Esophagus muscularis mucosa (tissue), 4 donors: ENCODE data around the gene WWOX. TPM values are rescaled to one million over a fixed set of nuclear protein-coding genes. Genes with fewer than 3 reads are reported as not detected.

Source experiments
- DNase-seq: peaks from one replicate; pipeline ENCODE4 v3.0.0-alpha.2; 2017; ENCODE audit errors: extremely low spot score
- H3K27ac ChIP-seq, 4 donors: fragments of 200-600 bp; sonication (generic); replicated peaks in 1 of 4; 1 replicate in 3 of 4; 2 replicates in 1 of 4; pipeline ENCODE4 v1.5.1; 2016 to 2019; ENCODE audit warnings: mild to moderate bottlenecking in 1 of 4
- H3K27me3 ChIP-seq, 4 donors: fragments of 200-600 bp; sonication (generic); one replicate each; pipeline versions ENCODE4 v1.5.1 to v1.6.0; 2016 to 2019
- H3K36me3 ChIP-seq, 4 donors: fragments of 200-600 bp; sonication (generic); one replicate each; pipeline ENCODE4 v1.5.1; 2016 to 2019
- H3K4me1 ChIP-seq, 4 donors: fragments of 200-600 bp; sonication (generic); one replicate each; pipeline ENCODE4 v1.5.1; 2016 to 2019
- H3K4me3 ChIP-seq, 4 donors: fragments of 200-600 bp; sonication (generic); 1 replicate in 2 of 4; 2 replicates in 2 of 4; pipeline ENCODE4 v1.5.1; 2016 to 2019; ENCODE audit warnings: mild to moderate bottlenecking in 4 of 4, moderate library complexity in 1 of 4
- H3K9me3 ChIP-seq, 4 donors: fragments of 200-600 bp; sonication (generic); 1 replicate in 3 of 4; 2 replicates in 1 of 4; pipeline ENCODE4 v1.5.1; 2016 to 2019
- EP300 ChIP-seq: sonication (generic); formaldehyde crosslinking; IDR thresholded peaks from one replicate; pipeline ENCODE4 v1.6.1; 2017; ENCODE audit warnings: antibody characterized with exemption
- POLR2A ChIP-seq: fragments of 450-650 bp; IDR thresholded peaks from one replicate; pipeline ENCODE4 v1.6.1; 2017; ENCODE audit warnings: antibody characterized with exemption, moderate library complexity, mild to moderate bottlenecking, low read depth
- POLR2AphosphoS5 ChIP-seq, 2 donors: sonication (generic); formaldehyde crosslinking; IDR thresholded peaks; one replicate each; pipeline ENCODE4 v1.6.1; 2017; ENCODE audit warnings: antibody characterized with exemption in 2 of 2
- WGBS: methylation state at CpG from one replicate; pipeline ENCODE4 v1.1.5; 2018; 5-methylcytosine and 5-hydroxymethylcytosine counted together
- intact Hi-C: fragments of 100-400 bp; cut with DNase I; formaldehyde crosslinking; loops from one replicate; pipeline ENCODE4 v1.15.1; 2023
- total RNA-seq, 4 donors: library from RNA; depleted of rRNA; stranded (reverse); fragments of >200 nt; gene quantifications; one replicate each; pipeline versions ENCODE4 v1.1.0 to v1.2.1, GENCODE V29; 2016
- TF ChIP-seq, protein P1 (sequence below), 3 experiments: fragments of 200-600 bp in 2 of 3; fragments of 450-650 bp in 1 of 3; sonication (generic) in 2 of 3; IDR thresholded peaks; one replicate each; pipeline ENCODE4 v1.5.1; 2017 to 2019; ENCODE audit warnings: antibody characterized with exemption in 3 of 3, mild to moderate bottlenecking in 2 of 3, moderate library complexity in 1 of 3

The WWOX gene
- total RNA-seq, 4 donors from 2014 or later, result 14.4 to 27.8 (median 15.4) TPM

DNA sequence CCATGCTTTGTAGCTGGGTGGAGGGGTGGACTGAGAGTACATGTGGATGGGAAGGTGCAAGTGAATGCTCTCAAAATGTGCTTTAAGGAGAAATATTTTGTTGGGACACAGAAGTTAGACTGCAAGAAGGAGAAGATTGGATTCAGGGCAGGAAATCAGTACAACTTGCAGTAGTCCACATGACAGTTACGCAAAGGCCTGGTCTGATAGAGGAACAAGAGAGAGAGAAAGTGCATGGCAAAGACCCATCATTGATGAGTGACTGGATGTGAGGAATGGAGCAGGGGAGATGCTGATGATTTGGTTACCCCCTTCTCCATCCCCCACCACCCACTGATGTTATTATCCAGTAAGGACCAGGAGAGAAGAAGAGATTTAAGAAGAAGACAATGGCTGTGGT lies 1028.3 kb downstream of the WWOX start:
- H3K4me1 ChIP-seq, result peaks cover 0 to 9% (median 6%) of the 10 kb centered on the region in 4 donors
- 94% methylated on average over 1 of the region's 1 CpG for WGBS
- DNase-seq, result no peak
- intact Hi-C loops, result no loop called here
- no peak overlapping the region for H3K27ac ChIP-seq
- no peaks in the 10 kb centered on the region for H3K36me3 ChIP-seq
- H3K27me3 ChIP-seq, result no peaks in the 10 kb centered on the region
- no peaks in the 10 kb centered on the region for H3K9me3 ChIP-seq
- H3K4me3 ChIP-seq, result no peak overlapping the region
- TF ChIP-seq EP300 (no peak), POLR2AphosphoS5 (IDR thresholded peaks at IDR 0.05) (no peak), POLR2A (no peak)
- TF ChIP-seq, protein P1, sequence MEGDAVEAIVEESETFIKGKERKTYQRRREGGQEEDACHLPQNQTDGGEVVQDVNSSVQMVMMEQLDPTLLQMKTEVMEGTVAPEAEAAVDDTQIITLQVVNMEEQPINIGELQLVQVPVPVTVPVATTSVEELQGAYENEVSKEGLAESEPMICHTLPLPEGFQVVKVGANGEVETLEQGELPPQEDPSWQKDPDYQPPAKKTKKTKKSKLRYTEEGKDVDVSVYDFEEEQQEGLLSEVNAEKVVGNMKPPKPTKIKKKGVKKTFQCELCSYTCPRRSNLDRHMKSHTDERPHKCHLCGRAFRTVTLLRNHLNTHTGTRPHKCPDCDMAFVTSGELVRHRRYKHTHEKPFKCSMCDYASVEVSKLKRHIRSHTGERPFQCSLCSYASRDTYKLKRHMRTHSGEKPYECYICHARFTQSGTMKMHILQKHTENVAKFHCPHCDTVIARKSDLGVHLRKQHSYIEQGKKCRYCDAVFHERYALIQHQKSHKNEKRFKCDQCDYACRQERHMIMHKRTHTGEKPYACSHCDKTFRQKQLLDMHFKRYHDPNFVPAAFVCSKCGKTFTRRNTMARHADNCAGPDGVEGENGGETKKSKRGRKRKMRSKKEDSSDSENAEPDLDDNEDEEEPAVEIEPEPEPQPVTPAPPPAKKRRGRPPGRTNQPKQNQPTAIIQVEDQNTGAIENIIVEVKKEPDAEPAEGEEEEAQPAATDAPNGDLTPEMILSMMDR (IDR thresholded peaks at IDR 0.05), result no peak

GRCh38 chr16:79128706-79129105 lies 1029.3 kb downstream of the WWOX start:
- Histone ChIP-seq H3K4me1 (peaks cover 0 to 17% (median 11%) of the 10 kb centered on the region in 4 donors), H3K36me3 (no peaks in the 10 kb centered on the region), H3K27me3 (no peaks in the 10 kb centered on the region), H3K27ac (no peak overlapping the region), H3K4me3 (no peak overlapping the region), H3K9me3 (no peaks in the 10 kb centered on the region)
- no peak for TF ChIP-seq POLR2A
- no peak for TF ChIP-seq EP300
- TF ChIP-seq, protein P1 (IDR thresholded peaks at IDR 0.05), result no peak
- no peak for TF ChIP-seq POLR2AphosphoS5 (IDR thresholded peaks at IDR 0.05)
- no peak for DNase-seq
- intact Hi-C loops, result no loop called here
- WGBS, result 93% methylated on average over 5 of the region's 5 CpGs

GRCh38 chr16:79130616-79131015 lies 1031.2 kb downstream of the WWOX start:
- 92% methylated on average over 7 of the region's 7 CpGs for WGBS
- DNase-seq, result no peak
- TF ChIP-seq, protein P1 (IDR thresholded peaks at IDR 0.05), result no peak
- TF ChIP-seq EP300, result no peak
- no peak for TF ChIP-seq POLR2AphosphoS5 (IDR thresholded peaks at IDR 0.05)
- no peak for TF ChIP-seq POLR2A
- no peak overlapping the region for H3K27ac ChIP-seq
- H3K4me3 ChIP-seq, result no peak overlapping the region
- H3K36me3 ChIP-seq, result no peaks in the 10 kb centered on the region
- H3K27me3 ChIP-seq, result no peaks in the 10 kb centered on the region
- peaks cover 0 to 22% (median 14%) of the 10 kb centered on the region in 4 donors for H3K4me1 ChIP-seq
- intact Hi-C loops, result no loop called here
- H3K9me3 ChIP-seq, result no peaks in the 10 kb centered on the region

DNA sequence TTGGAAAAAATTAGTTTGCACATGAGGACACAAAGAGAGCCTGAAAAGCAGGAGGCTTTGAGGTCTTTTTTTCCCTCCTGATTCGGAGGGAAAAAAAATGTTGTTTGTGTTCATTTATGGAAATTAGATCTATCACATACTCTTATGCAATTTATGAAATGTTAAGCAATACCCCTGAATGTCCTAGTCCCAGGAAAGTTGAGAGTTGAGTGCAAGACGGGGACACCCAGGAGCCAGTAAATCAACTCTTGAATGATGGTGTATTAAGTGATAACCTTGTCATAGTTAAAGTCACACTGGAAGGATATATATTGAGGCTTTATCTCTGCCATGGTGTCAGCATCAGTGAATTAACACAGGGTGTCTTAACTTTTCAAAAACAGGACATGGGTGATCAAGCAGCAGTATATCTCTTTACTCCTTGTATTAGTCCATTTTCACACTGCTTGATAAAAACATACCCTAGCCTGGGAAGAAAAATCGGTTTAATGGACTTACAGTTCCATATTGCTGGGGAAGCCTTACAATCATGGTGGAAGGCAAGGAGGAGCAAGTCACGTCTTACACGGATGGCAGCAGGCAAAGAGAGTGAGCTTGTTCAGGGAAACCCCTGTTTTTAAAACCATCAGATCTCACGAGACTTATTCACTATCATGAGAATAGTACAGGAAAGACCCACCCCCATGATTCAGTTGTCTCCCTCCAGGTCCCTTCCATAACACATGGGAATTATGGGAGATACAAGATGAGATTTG lies 1032.0 kb downstream of the WWOX start:
- Histone ChIP-seq H3K4me1 (peaks cover 0 to 22% (median 14%) of the 10 kb centered on the region in 4 donors), H3K27me3 (no peaks in the 10 kb centered on the region), H3K9me3 (no peaks in the 10 kb centered on the region), H3K4me3 (no peak overlapping the region), H3K27ac (no peak overlapping the region), H3K36me3 (no peaks in the 10 kb centered on the region)
- intact Hi-C loops, result no loop called here
- 94% methylated on average over 6 of the region's 6 CpGs for WGBS
- DNase-seq, result no peak
- TF ChIP-seq EP300, result no peak
- no peak for TF ChIP-seq POLR2AphosphoS5 (IDR thresholded peaks at IDR 0.05)
- TF ChIP-seq, protein P1 (IDR thresholded peaks at IDR 0.05), result no peak
- no peak for TF ChIP-seq POLR2A
